Astrocyte (in vitro differentiated cells and primary cell): Measurements from ENCODE around the gene TP53RK. TPM values are rescaled to one million over a fixed set of nuclear protein-coding genes. Genes with fewer than 3 reads are reported as not detected.
A peak's percentile ranks its signal among the peaks of the same experiment; 100 is the strongest.

Experiments
- DNase-seq: peaks from one replicate; pipeline ENCODE4 v3.0.0-alpha.2; 2010; ENCODE audit warnings: low read depth
- FAIRE-seq: peaks from 2 replicates; lab custom pipeline; 2011; peaks lifted over from hg19 to GRCh38; lab: Jason Lieb, UNC
- H2AFZ ChIP-seq: 2 replicates; pipeline ENCODE4 v1.6.0; 2012; ENCODE audit warnings: low read depth, low read length, inconsistent platforms
- H3K27ac ChIP-seq: 2 replicates; pipeline ENCODE4 v1.5.1; 2011; ENCODE audit warnings: low read depth, low read length, inconsistent platforms
- H3K27me3 ChIP-seq: 2 replicates; pipeline ENCODE4 v1.6.0; 2011; ENCODE audit warnings: low read length, inconsistent platforms; ENCODE audit not compliant: insufficient read depth
- H3K36me3 ChIP-seq: 2 replicates; pipeline ENCODE4 v1.5.1; 2011; ENCODE audit warnings: low read length, inconsistent platforms; ENCODE audit not compliant: insufficient read depth
- H3K4me1 ChIP-seq: 2 replicates; pipeline ENCODE4 v1.5.1; 2011; ENCODE audit warnings: low read length, inconsistent platforms; ENCODE audit not compliant: insufficient read depth
- H3K4me2 ChIP-seq: 2 replicates; pipeline ENCODE4 v1.6.0; 2012; ENCODE audit warnings: low read length, inconsistent platforms
- H3K4me3 ChIP-seq: 2 replicates; pipeline ENCODE4 v1.5.1; 2011; ENCODE audit warnings: low read depth, mild to moderate bottlenecking, low read length, inconsistent platforms; ENCODE audit not compliant: insufficient read depth
- H3K79me2 ChIP-seq: 2 replicates; pipeline ENCODE4 v1.6.0; 2012; ENCODE audit warnings: mild to moderate bottlenecking, low read length, inconsistent platforms; ENCODE audit not compliant: insufficient read depth
- H3K9ac ChIP-seq: 2 replicates; pipeline ENCODE4 v1.6.0; 2012; ENCODE audit warnings: mild to moderate bottlenecking, low read length, inconsistent platforms
- H3K9me3 ChIP-seq: 2 replicates; pipeline ENCODE4 v1.5.1; 2012; ENCODE audit warnings: low read depth, mild to moderate bottlenecking, low read length, inconsistent platforms; ENCODE audit not compliant: insufficient read depth
- H4K20me1 ChIP-seq: 2 replicates; pipeline ENCODE4 v1.6.0; 2012; ENCODE audit warnings: low read length, inconsistent platforms; ENCODE audit not compliant: insufficient read depth
- H3K27ac Mint-ChIP-seq: one replicate; pipeline ENCODE4 v1.8.0; 2021; ENCODE audit warnings: mild to moderate bottlenecking, mixed read lengths; ENCODE audit not compliant: unreplicated experiment
- H3K27me3 Mint-ChIP-seq: one replicate; pipeline ENCODE4 v1.8.0; 2021; ENCODE audit warnings: low read depth, mixed read lengths; ENCODE audit not compliant: unreplicated experiment
- H3K36me3 Mint-ChIP-seq: one replicate; pipeline ENCODE4 v1.8.0; 2021; ENCODE audit warnings: low read depth, mixed read lengths; ENCODE audit not compliant: unreplicated experiment
- H3K4me1 Mint-ChIP-seq: one replicate; pipeline ENCODE4 v1.8.0; 2021; ENCODE audit warnings: low read depth, mixed read lengths; ENCODE audit not compliant: unreplicated experiment
- H3K4me3 Mint-ChIP-seq: one replicate; pipeline ENCODE4 v1.8.0; 2021; ENCODE audit warnings: mild to moderate bottlenecking, moderate library complexity, mixed read lengths; ENCODE audit not compliant: unreplicated experiment
- H3K9me3 Mint-ChIP-seq: one replicate; pipeline ENCODE4 v1.8.0; 2021; ENCODE audit warnings: mild to moderate bottlenecking, mixed read lengths; ENCODE audit not compliant: unreplicated experiment
- EZH2 ChIP-seq: IDR thresholded peaks from 2 replicates; pipeline ENCODE4 v1.6.1; 2012; ENCODE audit warnings: mild to moderate bottlenecking, low read length, inconsistent platforms; ENCODE audit not compliant: insufficient read depth
- total RNA-seq: library from RNA; stranded (reverse); gene quantifications from 2 replicates; pipeline ENCODE4 v1.2.1, GENCODE V29; 2021
- TF ChIP-seq, protein P1 (sequence below): IDR thresholded peaks from 2 replicates; pipeline ENCODE4 v1.5.1; 2011; ENCODE audit warnings: low read depth, mild to moderate bottlenecking, inconsistent platforms, low read length, moderate library complexity; ENCODE audit not compliant: insufficient read depth

TP53RK gene
- total RNA-seq, 1 donor from 2014 or later: 16.0 TPM

DNA sequence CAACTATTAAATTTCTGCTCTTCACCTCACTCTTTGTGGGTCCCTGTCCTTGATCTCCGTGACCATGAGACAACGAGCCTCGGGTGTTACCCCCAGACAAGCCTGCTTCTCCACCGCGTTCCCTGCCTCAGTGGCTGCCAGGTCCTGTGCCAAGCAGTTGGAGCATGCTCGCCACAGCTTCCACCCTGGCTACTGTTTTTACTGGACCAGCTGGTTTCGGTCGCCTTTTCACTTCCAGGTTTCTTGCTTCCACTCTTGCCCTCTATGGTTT lies 5.6 kb downstream of the TP53RK start:
- Histone ChIP-seq H3K79me2 (peaks cover 67% of the 10 kb centered on the region), H3K27me3 (no peaks in the 10 kb centered on the region), H3K4me3 (peak overlapping the region; percentile 68), H3K4me2 (peak overlapping the region; percentile 90), H2AFZ (peak overlapping the region; percentile 66), H3K9me3 (no peaks in the 10 kb centered on the region), H3K9ac (peak overlapping the region; percentile 93), H3K36me3 (peaks cover 19% of the 10 kb centered on the region), H3K27ac (peak overlapping the region; percentile 69), H4K20me1 (peaks cover 61% of the 10 kb centered on the region), H3K4me1 (peaks cover 11% of the 10 kb centered on the region)
- Mint-ChIP-seq H3K36me3 (peaks cover 8% of the 10 kb centered on the region), H3K27ac (no peak overlapping the region), H3K4me3 (peak overlapping the region; percentile 28), H3K27me3 (no peaks in the 10 kb centered on the region), H3K9me3 (no peaks in the 10 kb centered on the region), H3K4me1 (peaks cover 12% of the 10 kb centered on the region)
- DNase-seq (no peak), FAIRE-seq (no peak)
- TF ChIP-seq, protein P1, sequence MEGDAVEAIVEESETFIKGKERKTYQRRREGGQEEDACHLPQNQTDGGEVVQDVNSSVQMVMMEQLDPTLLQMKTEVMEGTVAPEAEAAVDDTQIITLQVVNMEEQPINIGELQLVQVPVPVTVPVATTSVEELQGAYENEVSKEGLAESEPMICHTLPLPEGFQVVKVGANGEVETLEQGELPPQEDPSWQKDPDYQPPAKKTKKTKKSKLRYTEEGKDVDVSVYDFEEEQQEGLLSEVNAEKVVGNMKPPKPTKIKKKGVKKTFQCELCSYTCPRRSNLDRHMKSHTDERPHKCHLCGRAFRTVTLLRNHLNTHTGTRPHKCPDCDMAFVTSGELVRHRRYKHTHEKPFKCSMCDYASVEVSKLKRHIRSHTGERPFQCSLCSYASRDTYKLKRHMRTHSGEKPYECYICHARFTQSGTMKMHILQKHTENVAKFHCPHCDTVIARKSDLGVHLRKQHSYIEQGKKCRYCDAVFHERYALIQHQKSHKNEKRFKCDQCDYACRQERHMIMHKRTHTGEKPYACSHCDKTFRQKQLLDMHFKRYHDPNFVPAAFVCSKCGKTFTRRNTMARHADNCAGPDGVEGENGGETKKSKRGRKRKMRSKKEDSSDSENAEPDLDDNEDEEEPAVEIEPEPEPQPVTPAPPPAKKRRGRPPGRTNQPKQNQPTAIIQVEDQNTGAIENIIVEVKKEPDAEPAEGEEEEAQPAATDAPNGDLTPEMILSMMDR: no peak
- TF ChIP-seq EZH2: no peak

DNA sequence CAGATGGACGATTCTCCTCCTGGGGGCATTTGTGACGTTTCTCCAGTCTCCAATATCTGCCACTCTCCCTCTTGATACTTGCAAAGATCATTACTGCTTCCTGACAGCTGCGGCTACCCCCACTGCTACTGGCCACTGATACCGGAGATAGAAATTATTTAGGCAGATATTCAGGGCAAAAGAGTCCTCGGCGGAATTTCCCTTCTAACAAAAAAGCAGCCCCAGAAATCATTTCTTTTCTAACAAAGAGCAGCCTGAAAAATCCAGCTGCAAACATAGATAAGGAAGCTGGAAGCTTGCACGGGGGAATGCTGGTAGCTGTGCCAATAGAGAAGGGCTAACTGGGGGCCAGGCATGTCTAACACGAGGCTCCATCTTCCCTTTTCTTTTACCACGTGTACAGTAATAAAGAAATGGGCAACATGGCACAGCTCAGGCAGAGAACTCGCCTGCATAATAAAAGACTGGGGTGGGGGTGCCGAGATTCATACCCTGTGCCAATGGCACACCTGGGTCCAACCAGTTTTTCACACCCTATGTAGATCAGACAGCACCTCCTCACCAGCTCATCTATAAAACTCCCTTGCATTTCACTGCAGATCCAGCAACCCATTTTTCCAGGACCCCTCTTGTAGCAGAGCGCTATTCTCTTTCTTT lies 6.1 kb downstream of the TP53RK start:
- Histone ChIP-seq H4K20me1 (peaks cover 57% of the 10 kb centered on the region), H3K4me2 (peak overlapping the region; percentile 90), H3K9ac (peak overlapping the region; percentile 93), H3K36me3 (peaks cover 19% of the 10 kb centered on the region), H3K27me3 (no peaks in the 10 kb centered on the region), H3K27ac (no peak overlapping the region), H3K4me1 (peaks cover 11% of the 10 kb centered on the region), H3K9me3 (no peaks in the 10 kb centered on the region), H3K4me3 (peak overlapping the region; percentile 68), H2AFZ (no peak overlapping the region), H3K79me2 (peaks cover 62% of the 10 kb centered on the region)
- TF ChIP-seq, protein P1: no peak
- Mint-ChIP-seq H3K27me3 (no peaks in the 10 kb centered on the region), H3K36me3 (peaks cover 8% of the 10 kb centered on the region), H3K4me3 (peak overlapping the region; percentile 13), H3K4me1 (peaks cover 12% of the 10 kb centered on the region), H3K9me3 (no peaks in the 10 kb centered on the region), H3K27ac (no peak overlapping the region)
- FAIRE-seq (no peak), DNase-seq (no peak)

DNA sequence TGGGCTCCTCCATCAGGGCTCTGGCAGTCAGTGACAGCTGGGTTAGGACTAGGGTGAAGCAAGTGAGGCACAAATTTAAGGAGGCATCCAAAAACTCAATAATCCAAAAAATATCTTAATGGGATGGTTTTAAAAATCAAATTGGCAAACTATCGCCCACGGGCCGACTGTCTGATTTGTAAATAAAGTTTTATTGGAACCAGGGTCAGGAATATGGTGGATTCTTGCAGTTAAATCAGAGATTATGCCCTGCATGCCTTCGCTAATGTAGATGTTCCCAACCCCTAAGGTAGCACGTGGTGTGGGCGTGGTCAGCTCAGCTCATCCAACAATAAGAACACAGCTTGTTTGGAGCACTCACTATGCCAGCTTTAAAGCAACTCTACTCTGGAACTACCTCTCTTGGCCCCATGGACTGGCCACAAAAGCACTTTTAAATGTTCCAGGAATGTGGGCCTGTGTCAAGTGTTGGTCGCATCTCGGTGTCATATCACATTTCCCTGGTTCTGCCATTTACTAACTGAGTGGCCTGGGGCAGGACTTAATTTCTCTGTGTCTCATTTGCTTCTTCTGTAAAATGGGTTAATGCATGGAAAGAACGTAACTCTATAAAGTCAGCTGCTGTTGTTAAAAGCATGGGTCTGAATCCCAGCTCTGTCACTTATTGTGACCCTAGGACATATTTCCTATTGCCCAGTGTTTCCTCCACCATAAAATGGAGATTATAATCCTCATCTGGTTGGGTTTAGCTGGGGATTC lies 7.0 kb downstream of the TP53RK start:
- H2AFZ ChIP-seq: no peak overlapping the region
- no peaks in the 10 kb centered on the region for H3K27me3 ChIP-seq
- Mint-ChIP-seq H3K27me3 (no peaks in the 10 kb centered on the region), H3K36me3 (peaks cover 8% of the 10 kb centered on the region), H3K27ac (no peak overlapping the region), H3K9me3 (no peaks in the 10 kb centered on the region), H3K4me3 (no peak overlapping the region), H3K4me1 (peaks cover 11% of the 10 kb centered on the region)
- peak overlapping the region; percentile 93 for H3K9ac ChIP-seq
- DNase-seq: no peak
- peaks cover 53% of the 10 kb centered on the region for H3K79me2 ChIP-seq
- no peaks in the 10 kb centered on the region for H3K9me3 ChIP-seq
- no peak overlapping the region for H3K4me3 ChIP-seq
- H3K4me1 ChIP-seq: peaks cover 4% of the 10 kb centered on the region
- FAIRE-seq: no peak
- peaks cover 51% of the 10 kb centered on the region for H4K20me1 ChIP-seq
- TF ChIP-seq EZH2: no peak
- peaks cover 19% of the 10 kb centered on the region for H3K36me3 ChIP-seq
- no peak overlapping the region for H3K27ac ChIP-seq
- no peak overlapping the region for H3K4me2 ChIP-seq
